Measurements from ENCODE around the gene MAD1L1.

Gene MAD1L1

GRCh38 chr7:2043316-2044039 is 189.3 kb downstream of the MAD1L1 start:
- DNase-seq (ENCODE audit: low read depth), result no peak
- in situ Hi-C loops (cut with HindIII; ENCODE audit: low sequenced_read_pairs), result no loop called here
- no peak for TF ChIP-seq CTCF (IDR thresholded peaks at IDR 0.05; ENCODE audit: low read depth, low read length, missing control alignments)
- H3K4me3 ChIP-seq (ENCODE audit: low read depth, low read length), result no peak overlapping the region

- no peak for TF ChIP-seq CTCF (IDR thresholded peaks at IDR 0.05; ENCODE audit: low read depth, low read length, missing control alignments)
- no peak for DNase-seq (ENCODE audit: low read depth)
- H3K4me3 ChIP-seq (ENCODE audit: low read depth, low read length), result no peak overlapping the region
- in situ Hi-C loops (cut with HindIII; ENCODE audit: low sequenced_read_pairs), result no loop called here
Measured at GRCh38 chr7:2042650-2043049, 190.1 kb downstream of the MAD1L1 start.

- no peak overlapping the region for H3K4me3 ChIP-seq (ENCODE audit: low read depth, low read length)
- in situ Hi-C loops (cut with HindIII; ENCODE audit: low sequenced_read_pairs), result no loop called here
- no peak for TF ChIP-seq CTCF (IDR thresholded peaks at IDR 0.05; ENCODE audit: low read depth, low read length, missing control alignments)
- no peak for DNase-seq (ENCODE audit: low read depth)
Measured at GRCh38 chr7:2041496-2042367, 191.0 kb downstream of the MAD1L1 start.

GRCh38 chr7:2040893-2041270 is 191.9 kb downstream of the MAD1L1 start:
- no peak for TF ChIP-seq CTCF (IDR thresholded peaks at IDR 0.05; ENCODE audit: low read depth, low read length, missing control alignments)
- no peak for DNase-seq (ENCODE audit: low read depth)
- in situ Hi-C loops (cut with HindIII; ENCODE audit: low sequenced_read_pairs), result no loop called here
- H3K4me3 ChIP-seq (ENCODE audit: low read depth, low read length), result no peak overlapping the region

GRCh38 chr7:2040201-2040892 is 192.4 kb downstream of the MAD1L1 start:
- DNase-seq (ENCODE audit: low read depth), result no peak
- no peak overlapping the region for H3K4me3 ChIP-seq (ENCODE audit: low read depth, low read length)
- TF ChIP-seq CTCF (IDR thresholded peaks at IDR 0.05; ENCODE audit: low read depth, low read length, missing control alignments), result no peak
- in situ Hi-C loops (cut with HindIII; ENCODE audit: low sequenced_read_pairs), result no loop called here

GRCh38 chr7:2038931-2039728 is 193.6 kb downstream of the MAD1L1 start:
- no peak for TF ChIP-seq CTCF (IDR thresholded peaks at IDR 0.05; ENCODE audit: low read depth, low read length, missing control alignments)
- no peak for DNase-seq (ENCODE audit: low read depth)
- H3K4me3 ChIP-seq (ENCODE audit: low read depth, low read length), result no peak overlapping the region
- in situ Hi-C loops (cut with HindIII; ENCODE audit: low sequenced_read_pairs), result loop anchor here (10.0 kb wide), 1 partner anchor 64 kb away; no protein-coding TSS in a partner anchor

Data from astrocyte of the cerebellum (primary cell).